GM21528 (cell line): ENCODE data around the gene CDC42EP2.

Source experiments
- ATAC-seq: cut with Tn5 transposase; IDR thresholded peaks from one replicate; pipeline ENCODE4 v1.9.1; 2021; ENCODE audit warnings: mild to moderate bottlenecking, moderate library complexity; ENCODE audit not compliant: unreplicated experiment, low FRiP score

CDC42EP2 gene

DNA sequence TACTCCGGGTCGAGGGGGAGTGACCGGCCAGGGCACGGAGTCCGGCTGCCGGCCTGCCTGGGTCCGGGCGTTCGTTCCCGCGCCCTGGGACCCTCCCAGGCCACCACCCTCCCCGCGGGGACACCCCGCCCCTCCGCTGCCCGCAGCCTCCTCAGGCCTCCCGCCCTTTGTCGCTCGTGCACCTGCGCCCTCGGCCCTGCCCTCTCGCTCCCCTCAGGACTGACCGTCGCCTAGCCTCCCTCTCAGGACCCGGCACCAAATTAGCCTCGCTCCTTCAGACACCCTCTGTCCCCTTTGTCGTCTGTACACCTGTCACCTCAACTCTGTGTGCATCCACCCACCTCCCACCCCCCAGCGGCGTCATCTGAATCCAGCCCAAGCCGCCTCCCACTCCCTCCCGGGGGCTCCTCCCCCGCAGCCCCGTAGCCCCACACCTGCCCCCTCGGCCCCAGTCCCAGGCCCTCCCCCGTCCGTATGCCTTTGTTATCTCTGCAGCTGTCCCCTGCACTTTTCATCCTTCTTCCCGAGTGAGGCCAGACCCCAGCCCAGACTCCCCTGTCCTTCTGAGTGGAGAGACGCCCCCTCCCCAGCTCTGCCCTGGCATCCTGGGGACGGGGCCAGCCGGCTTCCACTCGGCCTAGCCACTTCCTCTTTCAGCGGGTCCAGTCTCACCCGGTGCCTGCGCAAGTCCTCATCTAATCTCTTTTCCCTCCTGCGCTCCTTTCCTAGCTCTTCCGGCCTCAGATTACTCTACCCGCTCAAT is 40.5 kb downstream of the CDC42EP2 start:
- ATAC-seq, result peak; percentile 30

DNA sequence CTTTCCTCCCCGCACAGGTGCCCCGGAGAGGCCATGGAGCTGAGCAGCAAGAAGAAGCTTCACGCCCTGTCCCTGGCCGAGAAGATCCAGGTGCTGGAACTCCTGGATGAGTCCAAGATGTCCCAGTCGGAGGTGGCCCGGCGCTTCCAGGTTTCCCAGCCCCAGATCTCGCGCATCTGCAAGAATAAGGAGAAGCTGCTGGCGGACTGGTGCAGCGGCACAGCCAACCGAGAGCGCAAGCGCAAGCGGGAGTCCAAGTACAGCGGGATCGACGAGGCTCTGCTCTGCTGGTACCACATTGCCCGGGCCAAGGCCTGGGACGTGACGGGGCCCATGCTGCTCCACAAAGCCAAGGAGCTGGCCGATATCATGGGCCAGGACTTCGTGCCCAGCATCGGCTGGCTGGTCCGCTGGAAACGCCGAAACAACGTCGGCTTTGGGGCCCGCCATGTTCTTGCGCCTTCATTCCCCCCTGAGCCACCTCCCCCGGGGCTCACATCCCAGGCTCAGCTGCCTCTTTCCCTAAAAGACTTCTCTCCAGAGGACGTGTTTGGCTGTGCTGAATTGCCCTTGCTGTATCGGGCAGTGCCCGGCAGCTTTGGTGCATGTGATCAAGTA is 41.2 kb downstream of the CDC42EP2 start:
- no peak for ATAC-seq

GRCh38 chr11:65356394-65356972 is 41.8 kb downstream of the CDC42EP2 start:
- ATAC-seq, result no peak

DNA sequence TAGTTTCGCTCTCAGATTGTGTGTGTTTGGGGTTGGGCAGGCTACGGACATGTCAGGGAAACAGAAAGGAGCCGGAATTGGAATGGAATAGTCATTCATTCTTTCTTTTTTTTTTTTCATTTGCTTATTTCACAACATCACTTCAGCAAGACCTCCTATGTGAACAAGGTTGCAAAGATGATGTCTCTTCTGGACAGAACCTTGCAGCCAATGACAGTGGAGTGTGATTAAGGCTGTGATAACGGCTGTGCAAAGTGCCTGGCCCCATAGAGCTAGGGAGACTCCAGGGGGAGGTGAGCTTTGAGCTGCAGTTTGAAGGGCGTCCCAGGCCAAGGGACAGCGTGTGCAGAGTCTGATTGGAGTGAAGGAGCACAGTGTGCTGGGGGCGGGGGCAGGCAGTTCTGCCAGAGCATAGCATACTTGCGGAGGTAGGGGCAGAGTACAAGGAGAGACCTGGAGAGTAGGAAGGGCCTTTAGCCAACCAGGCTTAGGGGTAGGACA is 43.2 kb downstream of the CDC42EP2 start:
- ATAC-seq, result no peak

DNA sequence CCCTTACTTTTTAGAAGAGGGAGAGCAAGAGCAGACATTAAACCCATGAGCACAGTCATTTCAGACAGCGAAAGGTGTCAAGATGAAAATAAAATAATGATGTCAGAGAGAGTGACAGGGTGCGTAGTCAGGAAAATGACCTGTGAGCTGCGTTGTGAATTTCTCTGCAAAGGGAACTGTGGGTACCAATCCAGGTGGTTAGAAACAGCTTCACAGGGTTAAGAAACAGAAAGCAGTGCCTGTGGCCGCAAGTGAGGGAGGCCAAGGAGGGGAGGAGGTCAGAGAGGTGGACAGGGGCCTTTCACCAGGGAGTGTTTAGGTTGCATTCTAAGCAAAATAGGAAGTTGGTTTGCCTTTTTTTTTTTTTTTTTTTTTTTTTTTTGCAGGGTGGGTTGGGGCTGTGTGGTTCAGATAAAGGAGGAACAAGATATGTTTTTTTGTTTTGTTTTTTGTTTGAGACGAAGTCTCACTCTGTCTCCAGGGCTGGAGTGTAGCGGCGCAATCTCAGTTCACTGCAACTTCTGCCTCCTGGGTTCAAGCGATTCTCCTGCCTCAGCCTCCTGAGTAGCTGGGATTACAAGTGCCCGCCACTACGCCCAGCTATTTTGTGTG is 47.8 kb downstream of the CDC42EP2 start:
- ATAC-seq, result peak; percentile 42

DNA sequence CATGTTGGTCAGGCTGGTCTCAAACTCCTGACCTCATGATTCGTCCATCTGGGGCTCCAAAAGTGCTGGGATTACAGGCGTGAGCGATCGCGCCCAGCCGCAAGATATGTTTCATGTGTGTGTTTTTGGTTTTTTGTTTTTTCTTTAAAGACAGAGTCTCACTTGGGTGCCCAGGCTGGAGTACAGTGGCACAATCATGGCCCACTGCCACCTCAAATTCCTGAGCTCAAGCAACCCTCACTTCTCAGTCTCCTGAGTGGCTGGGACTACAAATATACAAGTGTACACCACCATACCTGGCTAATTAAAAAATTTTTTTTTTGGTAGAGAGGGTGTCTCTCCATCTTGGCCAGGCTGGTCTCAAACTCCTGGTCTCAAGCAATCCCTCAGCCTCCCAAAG is 48.3 kb downstream of the CDC42EP2 start:
- no peak for ATAC-seq

- no peak for ATAC-seq
These were observed 49.1 kb downstream of the CDC42EP2 start for GRCh38 chr11:65363770-65364169.

GRCh38 chr11:65366340-65366773 is 51.7 kb downstream of the CDC42EP2 start:
- ATAC-seq, result no peak

- ATAC-seq, result no peak
These were observed 56.0 kb downstream of the CDC42EP2 start for GRCh38 chr11:65370659-65371049.
